ENCODE measurements around the gene EDAR. TPM values are rescaled to one million over a fixed set of nuclear protein-coding genes. Genes with fewer than 3 reads are reported as not detected.

EDAR gene
- not detected in 2 replicates for total RNA-seq (2014; rRNA removed; shearing (Covaris generic); ENCODE audit: low replicate concordance)

DNA sequence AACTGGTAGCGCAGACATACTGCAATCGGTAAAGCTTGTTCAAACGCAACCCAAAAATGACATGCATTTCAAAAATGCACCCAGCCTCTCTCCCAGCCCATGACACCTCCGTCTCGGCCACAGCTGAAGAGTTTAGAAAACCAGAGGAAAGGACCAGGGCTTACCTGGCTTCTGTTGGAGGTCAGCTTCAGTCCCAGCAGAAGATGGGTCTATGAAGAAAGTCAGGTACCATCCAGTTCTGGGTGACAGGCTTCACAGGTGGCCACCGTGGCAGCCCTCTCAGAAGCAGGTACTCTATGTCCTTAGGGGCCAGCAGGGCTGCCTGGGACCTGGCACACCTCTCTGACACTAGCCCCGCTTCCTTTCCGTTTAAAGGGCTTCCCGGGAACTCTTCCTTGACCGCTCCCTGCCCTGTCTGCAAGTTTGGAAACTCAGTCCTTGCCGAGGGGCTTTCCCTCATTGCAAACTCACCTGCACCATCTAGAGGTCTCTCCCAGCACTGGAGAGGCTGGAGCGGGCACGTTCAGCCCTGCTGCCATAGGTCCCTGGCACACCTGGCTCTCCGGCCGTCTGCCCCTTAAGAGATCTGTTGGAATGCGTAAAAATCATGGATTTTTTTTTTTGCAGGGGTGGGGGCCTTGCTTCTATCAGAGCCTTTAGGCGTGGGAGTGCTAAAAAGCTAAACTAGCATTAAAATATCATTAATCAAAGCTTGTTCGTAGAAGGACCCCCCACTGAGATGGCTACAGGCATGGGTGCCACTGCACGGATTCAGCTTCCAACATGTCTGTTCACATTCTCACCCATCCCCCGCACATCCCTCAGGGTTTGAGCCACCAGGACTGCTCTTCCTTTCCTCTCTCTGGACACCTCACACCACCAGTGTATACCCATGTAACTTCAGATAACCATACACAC, at the start of gene EDAR:
Gene EDAR (minus strand): TSS at position 425 of the 918 bp plus-strand sequence. CDS start 58,206 bp downstream, outside the sequence.
- in situ Hi-C loops (cut with HindIII; ENCODE audit: low pct_unique_long_range_greater_than_20kb, low sequenced_read_pairs) = no loop called here
- DNase-seq (ENCODE audit: low read depth) = peak; percentile 39

GRCh38 chr2:109033171-109033570, 44.2 kb upstream of the EDAR start:
- in situ Hi-C loops (cut with HindIII; ENCODE audit: low pct_unique_long_range_greater_than_20kb, low sequenced_read_pairs) = no loop called here
- DNase-seq (ENCODE audit: low read depth) = no peak

- no peak for DNase-seq (ENCODE audit: low read depth)
- in situ Hi-C loops (cut with HindIII; ENCODE audit: low pct_unique_long_range_greater_than_20kb, low sequenced_read_pairs) = no loop called here
These were observed 43.3 kb upstream of the EDAR start for GRCh38 chr2:109032229-109032820.

GRCh38 chr2:109031476-109032228, 42.6 kb upstream of the EDAR start:
- DNase-seq (ENCODE audit: low read depth) = no peak
- in situ Hi-C loops (cut with HindIII; ENCODE audit: low pct_unique_long_range_greater_than_20kb, low sequenced_read_pairs) = no loop called here

DNA sequence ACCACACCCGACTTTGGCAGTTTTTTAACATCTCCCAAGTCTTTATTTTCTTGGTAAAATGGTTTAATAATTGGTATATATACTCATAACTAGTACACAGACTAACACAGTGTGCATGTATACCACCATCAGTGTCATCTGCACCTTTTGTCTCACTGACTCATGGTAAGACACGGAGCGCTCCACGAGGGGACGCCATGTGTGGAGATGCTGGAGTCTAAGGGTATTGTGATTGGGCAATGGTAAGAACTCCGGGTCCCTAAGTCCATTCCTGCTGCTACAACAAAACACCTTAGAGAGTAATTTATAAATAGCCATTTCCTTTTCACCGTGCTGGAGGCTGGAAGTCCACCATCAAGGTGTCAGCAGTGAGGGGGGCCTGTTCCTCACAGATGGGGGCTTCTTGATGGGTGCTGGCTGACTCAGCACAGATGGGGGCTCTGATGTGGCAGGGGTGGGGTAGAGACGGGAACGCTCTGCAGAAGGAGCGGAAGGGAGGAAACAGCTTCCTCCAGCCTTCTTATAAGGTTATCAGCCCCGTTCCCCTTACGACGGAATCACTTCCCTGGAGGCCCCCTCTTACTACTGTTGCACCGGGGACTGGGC, 42.0 kb upstream of the EDAR start:
- in situ Hi-C loops (cut with HindIII; ENCODE audit: low pct_unique_long_range_greater_than_20kb, low sequenced_read_pairs) = no loop called here
- DNase-seq (ENCODE audit: low read depth) = no peak

GRCh38 chr2:109029490-109030201, 40.6 kb upstream of the EDAR start:
- DNase-seq (ENCODE audit: low read depth) = no peak
- in situ Hi-C loops (cut with HindIII; ENCODE audit: low pct_unique_long_range_greater_than_20kb, low sequenced_read_pairs) = no loop called here

GRCh38 chr2:109028738-109029489, 39.9 kb upstream of the EDAR start:
- no peak for DNase-seq (ENCODE audit: low read depth)
- in situ Hi-C loops (cut with HindIII; ENCODE audit: low pct_unique_long_range_greater_than_20kb, low sequenced_read_pairs) = no loop called here

- in situ Hi-C loops (cut with HindIII; ENCODE audit: low pct_unique_long_range_greater_than_20kb, low sequenced_read_pairs) = no loop called here
- no peak for DNase-seq (ENCODE audit: low read depth)
These were observed 39.3 kb upstream of the EDAR start for GRCh38 chr2:109028277-109028676.

GRCh38 chr2:109027702-109028101, 38.7 kb upstream of the EDAR start:
- in situ Hi-C loops (cut with HindIII; ENCODE audit: low pct_unique_long_range_greater_than_20kb, low sequenced_read_pairs) = no loop called here
- DNase-seq (ENCODE audit: low read depth) = no peak

DNA sequence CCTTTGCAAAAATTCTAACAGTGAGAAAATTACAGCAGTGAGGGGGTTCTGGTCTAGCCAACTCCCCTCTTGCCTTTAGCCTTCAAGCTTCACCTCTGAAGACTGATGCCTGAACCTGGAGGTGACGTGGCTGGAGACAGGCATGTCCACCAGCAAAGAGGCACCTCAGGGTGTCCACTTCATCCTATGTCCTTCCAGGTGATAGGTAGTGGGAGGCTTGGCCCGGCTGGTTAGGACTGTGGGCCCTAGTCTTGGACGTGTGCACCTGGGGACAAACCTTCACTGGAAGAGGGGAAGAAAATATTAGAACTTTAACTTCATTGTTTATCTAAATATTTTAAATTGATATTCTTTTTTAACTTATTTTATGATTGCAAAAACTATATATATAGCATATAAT, 35.5 kb upstream of the EDAR start:
- no peak for DNase-seq (ENCODE audit: low read depth)
- in situ Hi-C loops (cut with HindIII; ENCODE audit: low pct_unique_long_range_greater_than_20kb, low sequenced_read_pairs) = no loop called here

DNA sequence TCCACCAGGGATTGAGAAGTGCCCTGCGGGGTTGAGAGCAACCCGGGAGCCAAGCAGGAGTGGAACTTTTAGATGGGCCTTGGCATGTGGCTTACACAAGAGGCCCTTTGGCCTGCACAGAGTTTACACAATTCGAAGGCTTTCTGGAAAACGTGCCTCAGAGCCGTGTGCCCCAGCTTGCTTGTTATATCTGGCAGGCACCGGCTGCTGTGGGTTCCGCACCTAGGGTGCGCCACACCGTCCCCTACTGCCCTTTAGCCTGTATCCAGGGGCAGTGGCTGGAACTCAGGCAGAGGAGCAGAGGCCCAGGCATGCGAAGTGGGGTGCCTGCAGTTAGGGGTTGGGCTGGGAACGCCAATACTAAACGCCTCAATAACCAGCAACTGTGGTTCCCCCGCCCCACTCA, 32.9 kb upstream of the EDAR start:
- in situ Hi-C loops (cut with HindIII; ENCODE audit: low pct_unique_long_range_greater_than_20kb, low sequenced_read_pairs) = no loop called here
- no peak for DNase-seq (ENCODE audit: low read depth)

- in situ Hi-C loops (cut with HindIII; ENCODE audit: low pct_unique_long_range_greater_than_20kb, low sequenced_read_pairs) = no loop called here
- DNase-seq (ENCODE audit: low read depth) = no peak
These were observed 31.2 kb upstream of the EDAR start for GRCh38 chr2:109020217-109020637.

- no peak for DNase-seq (ENCODE audit: low read depth)
- in situ Hi-C loops (cut with HindIII; ENCODE audit: low pct_unique_long_range_greater_than_20kb, low sequenced_read_pairs) = no loop called here
These were observed 29.4 kb upstream of the EDAR start for GRCh38 chr2:109018452-109018851.

DNA sequence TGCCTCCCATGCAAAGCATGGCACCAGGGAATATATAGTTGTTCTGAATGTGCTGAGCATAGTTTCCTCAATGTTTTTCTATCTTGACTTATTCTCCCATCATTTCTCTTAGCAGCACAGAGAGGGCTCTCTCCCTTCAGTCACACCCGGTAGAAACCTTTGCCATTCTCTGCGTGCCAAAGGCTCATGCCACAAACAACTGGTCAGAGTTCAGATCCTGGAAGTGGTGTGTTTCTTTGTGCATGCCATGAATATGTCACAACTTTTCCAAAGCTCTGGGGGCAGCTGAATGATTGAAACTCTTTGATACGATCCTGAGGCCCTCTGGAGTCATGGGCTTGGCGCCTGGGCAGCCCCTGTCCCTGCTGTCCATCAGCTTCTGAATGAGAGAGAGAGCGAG, 28.0 kb upstream of the EDAR start:
- DNase-seq (ENCODE audit: low read depth) = no peak
- in situ Hi-C loops (cut with HindIII; ENCODE audit: low pct_unique_long_range_greater_than_20kb, low sequenced_read_pairs) = no loop called here

GRCh38 chr2:109016376-109016775, 27.4 kb upstream of the EDAR start:
- DNase-seq (ENCODE audit: low read depth) = no peak
- in situ Hi-C loops (cut with HindIII; ENCODE audit: low pct_unique_long_range_greater_than_20kb, low sequenced_read_pairs) = no loop called here

DNA sequence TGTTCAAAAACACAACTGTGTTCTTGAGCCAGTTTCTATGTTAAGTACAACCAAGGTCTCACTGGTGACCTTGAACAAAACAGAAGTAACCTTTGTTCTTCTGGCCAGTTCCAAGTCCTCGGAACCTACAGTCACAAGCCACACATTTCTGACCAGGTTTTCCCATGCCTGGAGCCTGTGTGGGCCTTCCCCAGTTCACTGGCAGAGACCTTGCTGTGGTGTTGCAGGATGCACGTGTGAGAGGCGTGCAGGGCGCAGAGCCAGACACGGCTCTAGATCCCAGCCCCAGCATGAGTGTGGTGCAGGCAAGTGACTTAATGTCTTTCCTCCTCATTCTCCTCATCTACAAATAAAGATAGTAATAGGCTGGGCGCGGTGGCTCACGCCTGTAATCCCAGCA, 25.5 kb upstream of the EDAR start:
- DNase-seq (ENCODE audit: low read depth) = no peak
- in situ Hi-C loops (cut with HindIII; ENCODE audit: low pct_unique_long_range_greater_than_20kb, low sequenced_read_pairs) = no loop called here

DNA sequence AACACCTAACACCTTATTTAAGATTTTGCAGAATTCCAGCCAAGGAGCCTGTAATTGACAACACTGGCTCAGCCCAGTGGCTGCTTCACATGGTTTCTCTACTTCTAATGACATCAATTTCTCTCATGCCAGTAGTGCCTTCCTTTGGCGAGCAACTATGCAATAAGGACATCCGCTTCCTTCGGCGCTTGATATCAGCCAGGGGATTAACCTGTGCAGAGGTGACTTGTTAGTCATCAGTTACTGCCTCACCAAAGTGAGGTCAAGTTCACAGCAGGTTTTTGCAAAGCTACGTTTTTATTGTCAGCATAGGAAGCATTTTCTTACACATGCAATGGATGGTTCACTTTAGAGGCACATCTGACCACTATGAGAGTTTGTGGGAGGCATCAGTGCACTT, 24.0 kb upstream of the EDAR start:
- in situ Hi-C loops (cut with HindIII; ENCODE audit: low pct_unique_long_range_greater_than_20kb, low sequenced_read_pairs) = no loop called here

More for the DNA sequence above, 24.0 kb upstream of the EDAR start:
- no peak for DNase-seq (ENCODE audit: low read depth)

All from Caki2 (cell line).